Testis (tissue), 2 donors: Measurements from ENCODE around the gene ARRB2.

ENCODE experiments used
- CTCF ChIP-seq, 3 experiments: fragments of 450-650 bp in 2 of 3; fragments of 200-600 bp in 1 of 3; sonication (generic) in 1 of 3; IDR thresholded peaks; one replicate each; pipeline ENCODE4 v1.5.1; 2016 to 2019; ENCODE audit warnings: antibody characterized with exemption in 3 of 3, mild to moderate bottlenecking in 2 of 3, moderate library complexity in 1 of 3
- POLR2A ChIP-seq: fragments of 450-650 bp; IDR thresholded peaks from one replicate; pipeline ENCODE4 v1.6.1; 2017; ENCODE audit warnings: antibody characterized with exemption, mild to moderate bottlenecking, moderate library complexity

GRCh38 chr17:4690745-4691144 is 19.7 kb upstream of the ARRB2 start:
- no peak for TF ChIP-seq POLR2A
- no peak for TF ChIP-seq CTCF (IDR thresholded peaks at IDR 0.05)
